ENCODE measurements around the gene ST3GAL5. TPM values are rescaled to one million over a fixed set of nuclear protein-coding genes. Genes with fewer than 3 reads are reported as not detected.

ST3GAL5 gene
- total RNA-seq, 4 donors from 2014 or later = 3.0 to 20.2 (median 13.6) TPM

- no peaks in the 10 kb centered on the region for H3K36me3 ChIP-seq
- DNase-seq = no peak
- intact Hi-C loops (cut with DNase I; ENCODE audit: low total_unique reads) = loop anchor here (2.0 kb wide), 1 partner anchor 124 kb away; no protein-coding TSS in a partner anchor
- H3K4me3 ChIP-seq = no peak overlapping the region
- in situ Hi-C loops (cut with MboI; ENCODE audit: low pct_ligation_motif_present in 1 of 4, low pct_unique_long_range_greater_than_20kb in 1 of 4, low sequenced_read_pairs in 3 of 4) = loop anchor here in 3 of 4 donors (5.0 to 25.0 kb wide), 2 partner anchors 69 to 169 kb away; no protein-coding TSS in a partner anchor
- H3K27ac ChIP-seq = no peak overlapping the region
- H3K4me1 ChIP-seq = peaks cover 0 to 21% (median 10%) of the 10 kb centered on the region in 4 donors
- no peaks in the 10 kb centered on the region for H3K9me3 ChIP-seq
- whole genome bisulfite sequencing, 2 donors (ENCODE audit: low coverage in 1 of 2) = 68 to 75% methylated on average over 4 of the region's 4 CpGs
- TF ChIP-seq POLR2AphosphoS5 (IDR thresholded peaks at IDR 0.05) (no peak), EP300 (IDR thresholded peaks at IDR 0.05; ENCODE audit: low read depth) (no peak), CTCF (IDR thresholded peaks at IDR 0.05) (no peak), POLR2A (IDR thresholded peaks at IDR 0.05) (no peak)
- no peaks in the 10 kb centered on the region for H3K27me3 ChIP-seq
Measured at GRCh38 chr2:85806358-85807118, 82.3 kb downstream of the ST3GAL5 start.

- 0% methylated on average over 1 of the region's 1 CpG for WGBS, 2 donors (ENCODE audit: low coverage in 1 of 2)
- no peak overlapping the region for H3K27ac ChIP-seq
- H3K4me3 ChIP-seq = no peak overlapping the region
- DNase-seq = peak; percentile 5
- in situ Hi-C loops (cut with MboI; ENCODE audit: low pct_ligation_motif_present in 1 of 4, low pct_unique_long_range_greater_than_20kb in 1 of 4, low sequenced_read_pairs in 3 of 4) (loop anchor here in 2 of 4 donors (25.0 kb wide), 1 partner anchor 167 kb away; no protein-coding TSS in a partner anchor), intact Hi-C loops (cut with DNase I; ENCODE audit: low total_unique reads) (no loop called here)
- peak; percentile 41 to 57 (median 55) for TF ChIP-seq CTCF (IDR thresholded peaks at IDR 0.05)
- TF ChIP-seq POLR2A (IDR thresholded peaks at IDR 0.05) = no peak
- no peaks in the 10 kb centered on the region for H3K27me3 ChIP-seq
- peaks cover 0 to 9% (median 0%) of the 10 kb centered on the region in 4 donors for H3K4me1 ChIP-seq
- H3K36me3 ChIP-seq = no peaks in the 10 kb centered on the region
- no peaks in the 10 kb centered on the region for H3K9me3 ChIP-seq
Measured at GRCh38 chr2:85804583-85804982, 84.2 kb downstream of the ST3GAL5 start.

GRCh38 chr2:85803704-85804425 is 84.9 kb downstream of the ST3GAL5 start:
- Histone ChIP-seq H3K27me3 (no peaks in the 10 kb centered on the region), H3K4me1 (peaks cover 0 to 9% (median 0%) of the 10 kb centered on the region in 4 donors), H3K36me3 (no peaks in the 10 kb centered on the region), H3K4me3 (no peak overlapping the region), H3K27ac (no peak overlapping the region), H3K9me3 (no peaks in the 10 kb centered on the region)
- intact Hi-C loops (cut with DNase I; ENCODE audit: low total_unique reads) (no loop called here), in situ Hi-C loops (cut with MboI; ENCODE audit: low pct_ligation_motif_present in 1 of 4, low pct_unique_long_range_greater_than_20kb in 1 of 4, low sequenced_read_pairs in 3 of 4) (loop anchor here in 2 of 4 donors (25.0 kb wide), 1 partner anchor 167 kb away; no protein-coding TSS in a partner anchor)
- 81 to 85% methylated on average over 6 to 10 of the region's 10 CpGs for WGBS, 2 donors (ENCODE audit: low coverage in 1 of 2)
- no peak for DNase-seq
- TF ChIP-seq CTCF (IDR thresholded peaks at IDR 0.05) (no peak), EP300 (IDR thresholded peaks at IDR 0.05; ENCODE audit: low read depth) (no peak), POLR2A (IDR thresholded peaks at IDR 0.05) (no peak), POLR2AphosphoS5 (IDR thresholded peaks at IDR 0.05) (no peak)
